GM21723 (cell line): ENCODE results near the gene SEMA3E.

Source experiments
- ATAC-seq: cut with Tn5 transposase; IDR thresholded peaks from one replicate; pipeline ENCODE4 v1.9.1; 2021; ENCODE audit warnings: mild to moderate bottlenecking, moderate library complexity; ENCODE audit not compliant: unreplicated experiment

Gene SEMA3E

DNA sequence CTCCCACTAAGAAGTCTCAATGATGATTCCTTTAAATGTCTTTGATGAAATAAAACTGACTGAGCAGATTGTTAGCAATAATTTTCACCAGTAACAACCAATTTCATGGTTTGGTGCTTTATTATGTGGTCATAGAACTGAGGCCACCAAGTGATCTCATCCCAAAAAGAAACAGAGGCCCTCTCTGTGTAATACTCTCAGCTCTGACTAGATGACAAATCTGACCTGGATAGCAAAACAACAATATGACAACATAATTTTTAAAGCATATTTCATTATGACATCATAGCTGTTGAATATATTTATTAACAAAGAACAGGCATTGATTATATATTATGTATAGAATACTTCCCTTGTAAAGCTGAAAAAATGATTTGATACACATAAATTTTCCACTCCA lies 5.9 kb downstream of the SEMA3E start:
- ATAC-seq: no peak

DNA sequence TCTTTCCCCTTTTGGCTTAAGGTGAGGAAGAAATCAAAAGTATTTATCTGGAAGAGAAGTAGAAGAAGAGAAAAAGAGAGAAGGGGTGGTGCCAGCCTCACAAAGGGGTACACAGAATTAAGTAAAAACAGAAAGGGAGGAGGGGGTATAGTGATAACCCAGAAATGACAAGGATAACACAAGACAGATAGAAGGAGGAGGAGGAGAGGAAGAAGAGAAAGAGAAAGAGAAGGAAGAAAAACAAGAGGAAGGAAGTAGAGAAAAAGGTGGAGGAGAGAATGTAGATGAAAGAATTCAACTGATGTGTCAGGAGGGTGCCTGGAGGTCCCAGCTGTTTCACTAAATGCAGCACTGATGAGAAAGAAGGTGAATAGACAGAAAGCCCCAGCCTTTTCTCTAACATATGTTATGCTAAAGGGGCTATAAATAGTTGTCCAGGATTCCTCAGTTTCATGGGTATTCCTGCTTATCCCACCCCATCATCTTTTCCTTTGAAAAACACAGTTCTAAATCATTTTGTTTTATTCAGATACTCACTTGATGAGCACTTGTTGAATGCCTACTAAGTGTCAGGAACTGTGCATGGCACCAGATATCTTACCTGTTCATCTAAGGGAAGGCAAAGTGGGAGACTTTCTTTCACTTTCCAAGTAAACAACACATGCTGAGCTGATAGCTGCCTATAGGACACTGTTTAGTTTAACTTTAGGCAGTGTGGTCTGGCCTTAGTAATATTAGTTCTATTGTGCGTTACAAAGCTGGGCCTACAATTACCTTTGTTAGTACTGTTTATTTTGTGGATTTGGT lies 8.0 kb downstream of the SEMA3E start:
- ATAC-seq: no peak

DNA sequence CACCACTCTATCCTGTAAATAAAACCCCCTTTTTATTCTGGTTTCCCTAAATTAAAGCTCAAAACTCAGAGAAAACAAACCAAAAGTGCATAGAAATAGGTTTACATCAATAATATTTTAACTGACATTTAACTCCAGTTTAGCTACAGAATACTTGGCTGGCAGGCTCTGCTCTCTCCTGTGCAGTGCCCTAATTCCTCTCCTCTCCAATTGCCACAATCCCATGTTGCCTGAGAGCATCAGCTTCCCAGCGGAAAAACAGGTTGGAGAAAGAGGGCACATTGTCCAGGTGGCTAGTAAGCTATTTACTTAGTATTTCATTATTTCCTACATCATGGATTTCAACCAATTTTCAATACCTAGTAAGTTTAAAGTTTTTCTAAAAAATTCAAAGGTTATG lies 8.7 kb downstream of the SEMA3E start:
- ATAC-seq: no peak

DNA sequence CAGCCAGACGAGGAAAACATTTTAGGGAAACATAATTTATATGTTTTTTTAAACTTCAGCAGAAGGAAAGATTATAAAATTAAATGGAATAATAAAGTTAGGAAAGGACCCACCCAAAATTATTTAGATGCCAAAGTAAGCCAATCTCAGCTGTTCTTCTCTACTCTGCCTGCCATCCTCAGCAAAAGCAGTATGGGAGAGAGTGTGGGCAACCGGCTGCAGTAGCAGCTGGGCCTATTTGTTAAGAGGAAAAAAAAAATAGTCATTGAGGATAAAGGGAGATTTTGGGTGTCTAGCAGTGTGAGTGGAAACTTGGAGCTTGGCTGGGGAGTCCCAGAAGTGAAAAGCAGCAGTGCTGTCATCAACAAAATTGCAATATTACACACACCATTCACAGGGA lies 15.4 kb downstream of the SEMA3E start:
- ATAC-seq: no peak

DNA sequence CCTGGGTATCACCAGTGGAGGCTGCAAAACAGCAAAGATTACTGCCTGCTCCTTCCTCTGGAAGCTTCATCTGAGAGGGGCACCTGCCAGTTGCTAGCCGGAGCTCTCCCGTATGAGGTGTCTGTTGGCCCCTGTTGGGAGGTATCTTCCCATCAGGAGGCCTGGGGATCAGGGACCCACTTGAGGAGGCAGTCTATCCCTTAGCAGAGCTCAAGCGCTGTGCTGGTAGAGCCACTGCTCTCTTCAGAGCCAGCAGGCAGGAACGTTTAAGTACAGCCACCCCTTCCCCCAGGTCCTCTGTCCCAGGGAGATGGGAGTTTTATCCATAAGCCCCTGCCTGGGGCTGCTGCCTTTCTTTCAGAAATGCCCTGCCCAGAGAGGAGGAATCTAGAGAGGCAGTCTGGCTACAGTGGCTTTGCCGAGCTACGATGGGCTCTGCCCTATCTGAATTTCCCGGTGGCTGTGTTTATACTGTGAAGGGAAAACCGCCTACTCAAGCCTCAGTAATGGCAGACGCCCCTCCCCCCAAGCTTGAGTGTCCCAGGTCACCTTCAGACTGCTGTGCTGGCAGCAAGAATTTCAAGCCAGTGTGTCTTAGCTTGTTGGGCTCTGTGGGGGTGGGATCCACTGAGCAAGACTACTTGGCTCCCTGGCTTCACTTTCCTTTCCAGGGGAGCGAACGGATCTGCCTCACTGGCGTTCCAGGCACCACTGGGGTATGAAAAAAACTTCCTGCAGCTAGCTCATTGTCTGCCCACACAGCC lies 19.6 kb downstream of the SEMA3E start:
- ATAC-seq: no peak

DNA sequence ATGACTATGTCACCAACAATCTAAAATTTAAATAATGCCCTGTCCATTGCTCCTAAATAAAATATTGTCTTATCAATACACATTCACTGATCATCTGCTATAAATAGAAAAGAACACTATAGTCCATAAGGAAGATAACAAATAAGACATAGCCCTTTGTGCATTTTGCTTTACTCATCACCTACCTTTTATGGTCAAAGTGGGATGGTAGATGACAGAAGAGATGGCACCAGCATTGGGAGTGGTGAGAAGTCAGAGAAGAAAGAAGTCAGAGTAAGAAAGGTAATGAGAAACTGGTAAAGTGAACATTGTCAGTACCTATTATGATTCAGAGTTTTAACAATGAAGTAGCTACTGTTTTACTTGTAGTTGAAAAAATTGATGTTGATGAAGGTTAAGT lies 31.1 kb downstream of the SEMA3E start:
- no peak for ATAC-seq

DNA sequence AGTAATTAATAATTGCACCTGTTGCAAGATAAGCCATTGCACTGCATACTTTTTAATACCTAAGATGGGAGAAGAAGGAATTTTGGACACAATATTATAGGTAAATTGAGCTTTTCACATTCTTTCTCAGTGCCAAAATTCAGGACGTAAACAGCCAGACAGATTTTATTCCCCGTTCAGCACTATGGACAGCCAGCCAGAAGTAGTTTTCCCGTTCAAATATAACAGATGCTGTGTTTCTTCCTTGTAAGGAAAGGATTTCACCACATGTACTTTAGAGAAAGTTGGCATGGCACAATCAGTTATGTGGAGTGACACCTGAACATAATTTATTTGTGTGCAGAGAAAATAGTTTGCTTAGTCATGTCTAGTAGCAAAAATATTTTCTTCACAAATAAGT lies 34.8 kb downstream of the SEMA3E start:
- ATAC-seq: no peak

DNA sequence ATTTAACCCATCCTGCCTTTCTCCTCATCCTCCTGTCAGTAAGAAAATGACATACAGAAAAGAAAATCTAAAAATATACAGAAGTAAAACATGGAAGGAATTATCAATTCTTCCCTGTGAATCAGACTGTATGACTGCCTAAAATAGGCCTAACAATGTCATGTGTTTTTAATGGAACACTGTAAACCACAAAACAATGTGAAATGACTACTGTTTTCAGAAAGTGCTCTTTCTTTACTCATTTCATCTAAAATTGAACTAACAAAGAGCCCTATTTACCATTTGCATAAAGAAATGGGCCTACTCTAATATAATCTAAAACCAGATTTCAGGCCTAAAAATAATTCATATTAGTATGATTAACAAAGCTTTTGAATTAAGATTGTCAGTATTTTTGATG lies 35.7 kb downstream of the SEMA3E start:
- ATAC-seq: no peak

DNA sequence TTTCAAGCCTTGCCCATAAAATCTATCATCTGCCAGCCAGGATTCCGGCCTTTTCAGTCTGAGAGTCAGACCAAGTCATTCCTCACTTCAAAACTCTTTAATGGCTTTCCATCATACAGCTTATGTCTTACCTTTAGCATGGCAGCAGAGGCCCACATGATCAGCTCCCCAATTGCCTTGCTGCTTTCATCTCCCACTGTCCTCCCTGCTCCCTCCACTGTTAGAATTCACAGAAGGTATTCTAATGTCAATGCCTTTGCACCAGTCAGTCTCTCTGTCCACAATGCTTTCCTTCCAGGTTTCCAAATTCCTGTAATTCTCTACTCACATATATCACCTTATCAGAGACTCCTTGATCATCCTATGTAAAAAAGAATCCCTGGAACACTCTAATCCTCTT lies 37.2 kb downstream of the SEMA3E start:
- no peak for ATAC-seq

DNA sequence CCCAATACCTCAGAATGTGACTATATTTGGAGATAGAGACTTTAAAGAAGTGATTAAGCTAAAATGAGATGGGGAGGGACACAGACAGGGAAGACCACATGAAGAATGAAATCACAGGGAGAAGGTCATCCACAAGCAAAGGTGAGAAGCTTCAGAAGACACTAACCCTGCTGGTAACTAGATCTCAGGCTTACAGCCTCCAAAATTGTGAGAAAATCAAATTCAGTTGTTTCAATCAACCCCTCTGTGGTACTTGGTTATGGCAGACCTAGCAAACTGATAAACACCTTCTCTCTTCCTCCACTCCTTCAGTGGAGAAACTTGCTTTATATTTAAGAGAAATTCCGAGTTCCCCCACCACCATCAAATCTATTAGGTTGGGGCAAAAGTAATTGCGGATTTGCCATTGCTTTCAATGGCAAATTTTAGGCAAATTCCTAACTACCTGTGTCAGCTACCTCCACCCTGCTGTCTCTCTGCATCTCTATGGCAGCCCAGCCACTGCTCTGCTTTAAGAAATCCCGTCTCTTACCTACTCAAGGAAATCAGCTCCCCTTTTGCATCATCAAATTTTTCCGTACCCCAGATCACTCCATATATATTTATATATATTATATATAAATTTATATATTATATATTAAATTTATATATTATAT lies 38.2 kb downstream of the SEMA3E start:
- ATAC-seq: no peak

DNA sequence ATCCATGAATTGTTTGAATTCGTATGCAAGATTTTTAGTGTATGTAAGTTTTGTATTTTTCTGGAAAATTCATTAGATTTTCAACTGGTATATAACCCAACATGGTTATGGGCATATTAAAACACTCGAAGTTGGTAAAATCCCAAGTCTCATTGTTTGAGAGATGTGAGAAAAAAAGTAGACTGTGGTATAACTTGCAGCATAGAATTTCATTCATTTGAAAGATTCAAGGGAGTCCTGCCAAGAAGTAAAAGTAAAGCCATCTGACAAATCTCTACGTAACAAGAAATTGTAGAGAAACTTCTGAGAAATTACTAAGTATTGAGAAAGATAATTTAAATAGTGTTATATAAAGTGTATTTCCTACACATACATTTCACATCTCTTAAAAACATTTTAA lies 40.2 kb downstream of the SEMA3E start:
- no peak for ATAC-seq

DNA sequence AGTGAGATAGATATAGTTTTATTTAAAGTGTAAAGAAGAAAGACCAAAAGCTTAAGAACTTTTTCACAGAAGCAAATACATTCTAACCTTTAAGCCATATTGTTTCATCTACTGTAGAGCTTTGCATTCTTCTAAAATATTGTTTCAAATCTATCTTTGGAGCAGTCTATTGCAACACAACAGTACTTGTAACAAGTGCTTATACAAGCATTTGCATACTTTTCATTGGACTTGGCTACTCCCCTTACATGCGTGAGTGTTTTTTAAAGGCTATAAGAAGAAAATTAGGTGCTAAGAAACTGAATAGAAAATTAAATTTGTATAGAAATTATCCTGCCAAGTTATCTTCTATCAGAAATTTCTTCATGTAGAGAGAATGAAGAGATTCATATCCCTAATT lies 45.3 kb downstream of the SEMA3E start:
- ATAC-seq: no peak

DNA sequence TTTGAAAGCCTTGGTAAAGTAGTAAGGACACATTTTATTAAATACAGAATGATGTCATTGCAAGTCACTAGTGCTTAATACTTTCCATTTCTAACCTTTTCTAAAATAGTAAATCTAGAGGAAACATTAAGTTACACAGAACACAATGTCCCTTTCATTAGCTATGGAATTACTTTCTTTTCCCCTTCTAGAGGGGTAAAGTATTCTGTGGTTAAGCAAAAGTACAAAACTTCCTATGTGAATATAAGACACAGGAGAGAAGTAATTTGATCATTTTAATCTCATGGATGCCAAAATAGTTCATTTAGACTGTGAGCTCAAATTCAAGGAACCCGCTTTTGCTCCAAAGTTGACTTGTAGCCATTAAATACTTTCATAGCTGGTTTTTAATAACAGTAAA lies 49.8 kb downstream of the SEMA3E start:
- no peak for ATAC-seq

DNA sequence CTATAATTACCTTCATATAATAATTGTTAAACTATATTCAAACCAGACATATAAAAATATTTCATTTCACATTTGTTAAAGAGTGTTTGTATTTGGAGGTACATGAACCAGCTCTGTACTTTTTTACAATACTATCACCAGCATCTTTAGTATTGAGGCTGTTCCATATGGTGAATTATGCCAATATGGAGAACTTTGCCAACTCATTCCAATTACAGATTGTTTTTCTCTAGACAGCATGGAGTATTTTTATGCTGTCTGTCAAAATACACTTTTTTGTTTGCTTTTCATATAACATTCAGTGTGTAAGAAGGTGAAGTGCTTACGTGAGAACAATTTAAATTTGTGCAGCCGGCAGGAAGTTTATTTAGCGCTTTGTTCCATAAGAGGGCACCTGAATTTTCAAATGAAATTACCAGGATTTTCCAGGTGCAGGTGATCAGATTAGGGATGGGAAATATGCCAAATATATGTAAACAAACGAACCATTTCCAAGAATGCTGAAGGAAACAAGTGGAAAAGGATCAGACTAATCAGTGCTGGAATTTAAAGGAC lies 54.9 kb downstream of the SEMA3E start:
- ATAC-seq: no peak

DNA sequence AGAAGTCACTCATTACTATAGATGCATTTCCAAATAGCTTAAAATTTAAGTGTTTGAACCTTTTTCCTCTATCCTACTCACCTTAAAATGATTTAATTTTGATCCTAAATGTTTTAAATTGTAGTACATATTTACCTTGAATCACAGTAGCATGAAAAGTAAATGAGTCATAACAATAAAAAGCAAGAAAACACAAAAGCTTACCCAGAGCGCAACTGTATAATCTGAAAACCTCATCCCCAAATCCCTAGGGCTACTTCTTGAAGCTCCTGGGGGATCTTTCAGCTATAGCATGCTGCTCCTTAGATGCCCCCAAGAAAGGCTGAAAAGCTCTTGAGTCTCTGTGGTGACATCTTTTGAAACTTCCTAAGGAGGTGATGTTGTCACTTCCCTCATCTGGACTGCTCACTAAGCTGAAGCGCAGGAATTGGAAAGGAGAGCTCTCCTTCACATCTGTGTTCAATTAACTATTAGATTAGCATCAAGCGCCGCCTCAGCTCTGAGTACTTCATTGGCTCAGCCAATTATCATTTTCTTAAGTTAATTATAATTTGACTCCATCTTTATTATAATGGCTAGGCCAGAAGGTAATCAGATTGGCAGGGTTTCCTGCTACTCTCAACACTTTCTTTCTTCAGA lies 60.2 kb downstream of the SEMA3E start:
- no peak for ATAC-seq

DNA sequence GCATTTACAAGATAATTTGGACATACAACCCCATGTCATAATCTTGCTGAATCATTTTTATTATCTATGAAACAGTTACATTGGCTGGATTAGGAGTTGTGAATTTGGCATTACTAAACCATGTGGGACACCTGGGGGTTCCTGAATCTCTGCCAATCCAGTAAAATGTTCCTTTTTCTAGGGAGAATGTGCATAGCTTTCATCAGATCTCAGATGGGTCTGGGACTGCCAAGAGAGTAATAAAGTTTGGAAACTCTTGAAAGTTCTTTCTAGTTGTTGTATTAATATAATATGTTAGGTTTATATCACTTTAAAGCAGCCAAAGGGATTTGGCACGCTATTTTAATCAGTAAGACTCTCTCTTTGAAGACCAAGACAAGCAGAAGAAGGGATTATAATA lies 62.7 kb downstream of the SEMA3E start:
- no peak for ATAC-seq

DNA sequence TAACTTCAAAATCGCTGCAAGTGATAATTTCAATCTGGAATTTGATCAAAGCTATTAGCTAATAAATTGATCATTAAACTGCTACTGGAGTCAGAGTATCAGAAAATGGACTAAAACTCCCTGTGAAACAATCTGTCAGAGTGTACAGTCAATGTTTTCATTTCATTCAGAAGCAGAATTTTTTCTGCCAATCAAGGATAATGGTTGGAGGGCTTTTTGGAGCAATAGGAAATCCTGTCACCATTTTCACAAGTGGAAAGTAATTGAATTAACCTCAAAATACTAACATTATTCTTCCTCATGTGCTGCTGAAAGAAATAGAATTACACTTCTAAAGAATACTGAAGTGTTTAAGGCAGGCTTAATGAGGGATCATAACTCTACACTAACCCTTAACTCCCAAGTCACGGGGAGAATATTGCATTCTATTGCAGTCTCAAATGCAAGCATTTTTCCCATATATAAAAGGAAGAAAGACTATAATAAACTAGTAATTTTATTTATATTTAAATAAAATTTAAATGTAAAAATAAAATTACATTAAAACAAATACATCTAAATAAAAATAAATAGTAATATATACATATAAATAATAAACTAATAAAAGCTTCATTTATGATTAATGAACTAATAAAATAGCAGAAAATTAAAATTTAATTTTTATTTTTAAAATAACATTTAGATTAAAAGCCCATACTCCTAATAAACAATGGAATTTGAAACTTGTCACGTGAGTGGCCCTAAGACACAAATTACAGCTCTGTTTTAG lies 67.1 kb downstream of the SEMA3E start:
- ATAC-seq: no peak

DNA sequence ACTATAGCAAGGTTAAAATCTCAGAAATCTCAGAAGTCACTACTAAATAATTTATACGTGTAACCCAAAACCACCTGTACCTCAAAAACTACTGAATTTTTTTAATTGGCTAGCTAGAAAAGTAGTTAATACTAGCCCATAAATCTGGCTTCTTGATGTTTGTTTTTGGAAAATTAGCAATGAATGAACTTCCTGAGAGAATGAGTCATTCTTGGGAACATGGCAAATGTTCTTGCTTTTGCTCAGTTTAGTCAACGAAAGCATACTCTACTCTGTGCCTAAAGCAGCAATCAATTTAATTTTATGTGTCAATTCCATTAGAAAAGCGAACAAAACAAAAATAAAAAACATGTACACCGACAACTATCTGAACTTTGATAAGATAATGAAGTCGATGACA lies 69.2 kb downstream of the SEMA3E start:
- no peak for ATAC-seq

DNA sequence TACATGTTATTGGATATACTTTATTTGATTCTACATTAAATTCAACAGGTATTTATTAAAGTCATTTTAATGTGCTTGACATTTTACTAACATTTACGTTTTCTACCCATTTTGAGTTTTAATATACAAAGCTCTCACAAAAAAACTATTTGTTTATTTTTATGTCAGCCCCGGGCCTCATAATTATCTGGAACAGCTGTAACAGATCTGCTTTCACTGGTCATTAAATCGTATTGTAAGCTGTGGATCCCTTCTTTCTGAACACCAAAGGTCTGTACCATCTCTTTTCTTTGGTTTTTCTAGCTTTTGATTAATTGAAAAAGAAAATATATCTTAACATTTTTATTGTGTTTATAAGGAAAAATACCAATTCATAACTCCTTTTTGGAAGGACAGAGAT lies 73.5 kb downstream of the SEMA3E start:
- ATAC-seq: no peak

DNA sequence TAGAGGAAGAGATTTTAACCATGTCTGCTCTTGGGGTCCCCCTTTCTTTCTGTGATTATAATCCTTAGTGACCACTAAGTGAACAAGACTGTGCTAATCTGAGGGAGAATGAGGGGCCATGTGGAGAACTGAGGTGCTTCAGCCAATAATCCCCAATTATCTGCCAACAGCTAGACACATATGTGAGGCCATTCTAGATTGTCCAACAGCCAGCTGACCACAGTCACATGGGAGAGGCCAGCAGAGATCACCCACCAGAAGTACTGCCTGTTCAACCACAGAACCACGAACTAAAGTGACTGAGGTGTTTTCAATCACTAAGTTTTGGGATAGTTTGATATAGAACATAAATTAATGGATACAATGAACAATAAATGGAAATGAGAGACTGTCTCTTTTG lies 74.3 kb downstream of the SEMA3E start:
- ATAC-seq: no peak
